ENCODE measurements around the gene CCR2.

GRCh38 chr3:46338840-46339239 lies 15.1 kb upstream of the CCR2 start:
- TF ChIP-seq CTCF (conservative IDR thresholded peaks at IDR 0.05): no peak
- no peak for TF ChIP-seq ZFX (IDR thresholded peaks at IDR 0.05)
